ENCODE measurements around the gene CTF1. TPM values are rescaled to one million over a fixed set of nuclear protein-coding genes. Genes with fewer than 3 reads are reported as not detected.

Gene CTF1
- total RNA-seq, 1 donor from 2014 or later, result 3.2 TPM

DNA sequence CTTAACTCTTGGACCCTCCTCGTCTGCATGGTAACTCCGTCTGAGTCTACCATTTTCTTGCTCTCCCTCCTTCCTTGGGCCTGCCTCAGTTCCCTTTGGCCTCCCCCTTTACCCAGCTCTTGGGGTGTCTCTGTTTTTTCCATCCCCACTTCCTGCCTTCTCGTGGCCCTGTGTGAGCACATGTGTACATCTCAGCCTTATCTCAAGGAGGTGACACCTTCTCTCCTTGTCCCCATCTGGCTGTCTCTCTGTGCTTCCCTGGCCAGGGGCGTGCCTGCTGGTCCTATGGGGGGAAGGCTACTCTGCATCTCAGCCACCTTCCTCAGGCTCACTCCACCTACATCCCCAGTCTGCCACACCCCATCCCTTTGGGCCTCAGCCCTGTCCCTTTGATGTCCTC, 6.6 kb downstream of the CTF1 start:
- no peak for DNase-seq (ENCODE audit: extremely low spot score in 2 of 2)
- intact Hi-C loops (cut with DNase I), result loop anchor here (5.0 kb wide), 1 partner anchor 61 kb away; no protein-coding TSS in a partner anchor
- TF ChIP-seq, protein P1, sequence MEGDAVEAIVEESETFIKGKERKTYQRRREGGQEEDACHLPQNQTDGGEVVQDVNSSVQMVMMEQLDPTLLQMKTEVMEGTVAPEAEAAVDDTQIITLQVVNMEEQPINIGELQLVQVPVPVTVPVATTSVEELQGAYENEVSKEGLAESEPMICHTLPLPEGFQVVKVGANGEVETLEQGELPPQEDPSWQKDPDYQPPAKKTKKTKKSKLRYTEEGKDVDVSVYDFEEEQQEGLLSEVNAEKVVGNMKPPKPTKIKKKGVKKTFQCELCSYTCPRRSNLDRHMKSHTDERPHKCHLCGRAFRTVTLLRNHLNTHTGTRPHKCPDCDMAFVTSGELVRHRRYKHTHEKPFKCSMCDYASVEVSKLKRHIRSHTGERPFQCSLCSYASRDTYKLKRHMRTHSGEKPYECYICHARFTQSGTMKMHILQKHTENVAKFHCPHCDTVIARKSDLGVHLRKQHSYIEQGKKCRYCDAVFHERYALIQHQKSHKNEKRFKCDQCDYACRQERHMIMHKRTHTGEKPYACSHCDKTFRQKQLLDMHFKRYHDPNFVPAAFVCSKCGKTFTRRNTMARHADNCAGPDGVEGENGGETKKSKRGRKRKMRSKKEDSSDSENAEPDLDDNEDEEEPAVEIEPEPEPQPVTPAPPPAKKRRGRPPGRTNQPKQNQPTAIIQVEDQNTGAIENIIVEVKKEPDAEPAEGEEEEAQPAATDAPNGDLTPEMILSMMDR (IDR thresholded peaks at IDR 0.05), result no peak
- TF ChIP-seq POLR2A (IDR thresholded peaks at IDR 0.05) (no peak), POLR2AphosphoS5 (IDR thresholded peaks at IDR 0.05; ENCODE audit: insufficient read depth in 1 of 2, low read depth in 1 of 2) (no peak)
- peak overlapping the region; percentile 91 for H3K27ac ChIP-seq
- H3K36me3 ChIP-seq, result no peaks in the 10 kb centered on the region
- H3K4me3 ChIP-seq, result peak overlapping the region in 1 of 2 donors; percentile 54
- H3K4me1 ChIP-seq, result peaks cover 28% of the 10 kb centered on the region
- H3K27me3 ChIP-seq, result no peaks in the 10 kb centered on the region
- H3K9me3 ChIP-seq, result no peaks in the 10 kb centered on the region

DNA sequence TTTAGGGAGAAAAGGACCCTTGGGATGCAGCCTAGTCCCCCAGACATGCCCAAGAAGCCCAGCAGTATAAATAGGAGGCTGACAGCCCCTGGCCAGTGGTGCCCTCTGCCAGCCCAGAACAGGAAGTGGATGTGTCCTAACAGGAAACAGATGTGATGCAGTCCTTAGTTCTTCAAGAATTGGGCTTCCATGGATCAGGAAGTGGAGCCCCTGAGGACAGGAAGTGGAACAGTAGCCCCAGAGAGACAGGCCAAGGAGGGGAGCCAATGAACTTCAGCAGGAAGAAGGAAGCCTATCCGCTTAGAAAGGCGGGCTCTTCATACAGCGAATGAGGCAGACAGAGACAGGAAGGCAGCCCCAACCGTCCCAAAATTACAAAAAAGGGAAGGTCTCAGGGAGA, 7.2 kb downstream of the CTF1 start:
- H3K4me3 ChIP-seq, result no peak overlapping the region
- H3K27ac ChIP-seq, result peak overlapping the region; percentile 91
- peaks cover 28% of the 10 kb centered on the region for H3K4me1 ChIP-seq
- no peaks in the 10 kb centered on the region for H3K9me3 ChIP-seq
- no peak for DNase-seq (ENCODE audit: extremely low spot score in 2 of 2)
- no peaks in the 10 kb centered on the region for H3K36me3 ChIP-seq
- no peaks in the 10 kb centered on the region for H3K27me3 ChIP-seq
- TF ChIP-seq POLR2AphosphoS5 (IDR thresholded peaks at IDR 0.05; ENCODE audit: insufficient read depth in 1 of 2, low read depth in 1 of 2) (no peak), POLR2A (IDR thresholded peaks at IDR 0.05) (no peak)
- TF ChIP-seq, protein P1 (IDR thresholded peaks at IDR 0.05), result no peak
- intact Hi-C loops (cut with DNase I), result loop anchor here (5.0 kb wide), 1 partner anchor 61 kb away; no protein-coding TSS in a partner anchor

DNA sequence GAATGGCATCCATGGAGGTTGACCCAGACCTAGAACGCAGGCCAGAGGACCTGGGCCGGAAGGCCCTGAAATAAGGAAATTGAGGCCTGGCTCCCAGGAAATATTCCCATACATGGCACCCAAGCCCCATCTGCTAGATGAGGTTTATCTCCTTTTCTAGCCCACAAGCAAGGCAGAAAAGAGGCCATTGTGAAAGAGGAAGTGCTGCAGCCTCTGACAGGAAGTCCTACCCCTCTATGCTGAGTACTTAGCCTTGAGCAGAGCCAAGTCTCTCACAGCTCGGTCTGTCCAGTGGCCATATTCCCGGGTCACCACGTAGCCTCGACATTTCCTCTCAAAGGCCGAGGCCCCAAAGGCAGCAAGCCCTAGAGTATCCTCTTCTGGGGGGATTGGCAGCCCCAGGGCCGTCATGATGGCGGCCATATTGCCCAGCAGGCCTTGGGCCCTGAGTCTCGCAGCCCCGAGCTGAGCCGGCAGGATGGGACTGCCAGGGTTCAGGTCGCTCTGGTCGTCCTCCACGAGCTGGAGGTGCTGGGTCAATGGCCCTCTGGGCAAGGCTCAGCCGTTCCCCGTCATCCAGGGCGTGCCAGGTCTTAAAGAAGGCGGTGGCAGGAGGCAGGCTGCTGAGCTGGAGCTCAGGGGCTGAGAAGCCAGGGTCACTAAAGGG, 7.8 kb downstream of the CTF1 start:
- intact Hi-C loops (cut with DNase I), result loop anchor here (5.0 kb wide), 1 partner anchor 62 kb away; no protein-coding TSS in a partner anchor
- H3K36me3 ChIP-seq, result no peaks in the 10 kb centered on the region
- no peaks in the 10 kb centered on the region for H3K9me3 ChIP-seq
- no peak for DNase-seq (ENCODE audit: extremely low spot score in 2 of 2)
- H3K27me3 ChIP-seq, result no peaks in the 10 kb centered on the region
- H3K27ac ChIP-seq, result peak overlapping the region; percentile 91
- H3K4me3 ChIP-seq, result no peak overlapping the region
- H3K4me1 ChIP-seq, result peaks cover 28% of the 10 kb centered on the region
- TF ChIP-seq POLR2AphosphoS5 (IDR thresholded peaks at IDR 0.05; ENCODE audit: insufficient read depth in 1 of 2, low read depth in 1 of 2), result no peak
- TF ChIP-seq POLR2A (IDR thresholded peaks at IDR 0.05), result no peak
- TF ChIP-seq, protein P1 (IDR thresholded peaks at IDR 0.05), result no peak

DNA sequence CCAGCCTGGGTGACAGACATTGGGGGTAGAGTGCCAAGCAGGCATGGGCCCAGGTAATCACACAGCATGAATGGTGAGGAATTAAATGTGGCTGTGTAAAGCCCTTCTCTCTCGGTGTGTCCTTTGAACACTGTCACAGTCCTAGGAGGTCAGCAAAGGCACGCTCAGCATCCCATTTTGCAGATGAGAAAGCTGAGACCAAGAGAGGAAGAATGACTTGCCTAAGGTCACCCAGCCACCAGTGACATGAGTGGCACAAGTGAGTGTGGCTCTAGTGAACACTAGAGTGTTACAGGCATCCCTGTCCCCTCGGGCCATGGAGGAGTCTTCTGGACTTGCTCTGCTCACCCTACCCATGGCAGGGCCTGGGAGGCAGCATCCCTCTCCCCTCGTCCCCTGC, 10.7 kb downstream of the CTF1 start:
- Histone ChIP-seq H3K4me1 (peaks cover 16% of the 10 kb centered on the region), H3K27me3 (no peaks in the 10 kb centered on the region), H3K9me3 (no peaks in the 10 kb centered on the region), H3K4me3 (no peak overlapping the region), H3K36me3 (no peaks in the 10 kb centered on the region), H3K27ac (no peak overlapping the region)
- DNase-seq (ENCODE audit: extremely low spot score in 2 of 2), result no peak
- no peak for TF ChIP-seq POLR2A (IDR thresholded peaks at IDR 0.05)
- TF ChIP-seq POLR2AphosphoS5 (IDR thresholded peaks at IDR 0.05; ENCODE audit: insufficient read depth in 1 of 2, low read depth in 1 of 2), result no peak
- TF ChIP-seq, protein P1 (IDR thresholded peaks at IDR 0.05), result no peak
- intact Hi-C loops (cut with DNase I), result no loop called here

DNA sequence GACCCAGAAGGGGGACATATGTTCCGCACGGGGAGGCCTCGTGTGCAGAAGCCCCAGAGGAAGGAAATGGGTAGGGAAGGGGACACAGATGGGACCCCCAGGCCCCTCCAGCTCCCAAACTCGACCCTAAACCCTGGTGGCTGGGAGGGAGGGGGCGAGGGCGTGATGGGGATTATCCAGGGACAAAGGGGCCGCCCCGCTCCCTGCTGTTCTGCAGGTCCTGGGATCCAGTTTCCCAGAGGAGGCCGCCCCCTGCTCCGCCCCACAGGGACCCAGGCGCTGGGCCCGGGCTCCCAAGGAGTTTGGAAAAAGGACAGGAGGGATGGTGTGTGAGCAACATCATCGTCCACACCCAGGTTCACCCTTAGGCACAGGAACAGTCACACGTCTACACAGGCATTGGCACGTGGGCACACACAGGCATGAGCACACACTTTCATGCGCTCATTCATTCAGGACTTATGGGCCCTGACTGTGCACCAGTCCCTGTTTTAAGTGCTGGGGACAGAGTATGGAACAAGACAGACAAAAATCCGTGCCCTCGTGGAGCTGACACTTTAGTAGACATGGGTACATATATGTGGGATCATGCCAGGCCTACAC, 14.1 kb downstream of the CTF1 start:
- Histone ChIP-seq H3K4me3 (no peak overlapping the region), H3K4me1 (no peaks in the 10 kb centered on the region), H3K36me3 (no peaks in the 10 kb centered on the region), H3K27ac (peak overlapping the region; percentile 38), H3K27me3 (no peaks in the 10 kb centered on the region), H3K9me3 (no peaks in the 10 kb centered on the region)
- no peak for TF ChIP-seq POLR2A (IDR thresholded peaks at IDR 0.05)
- TF ChIP-seq, protein P1 (IDR thresholded peaks at IDR 0.05), result no peak
- TF ChIP-seq POLR2AphosphoS5 (IDR thresholded peaks at IDR 0.05; ENCODE audit: insufficient read depth in 1 of 2, low read depth in 1 of 2), result peak in 1 of 2 donors; percentile 43
- no peak for DNase-seq (ENCODE audit: extremely low spot score in 2 of 2)
- intact Hi-C loops (cut with DNase I), result no loop called here
